GM18861 (cell line): Measurements from ENCODE around the gene CAND1.
"Not testable (repeated sequence)": the region's sequence is repeated elsewhere in the genome, so short reads cannot be mapped to it uniquely, and the experiment has no call there.

Source experiments
- ATAC-seq: cut with Tn5 transposase; IDR thresholded peaks from one replicate; pipeline ENCODE4 v1.9.1; 2021; ENCODE audit not compliant: unreplicated experiment

Gene CAND1

GRCh38 chr12:67338426-67338825, 69.3 kb downstream of the CAND1 start:
- no peak for ATAC-seq

GRCh38 chr12:67339530-67339929, 70.4 kb downstream of the CAND1 start:
- no peak for ATAC-seq

DNA sequence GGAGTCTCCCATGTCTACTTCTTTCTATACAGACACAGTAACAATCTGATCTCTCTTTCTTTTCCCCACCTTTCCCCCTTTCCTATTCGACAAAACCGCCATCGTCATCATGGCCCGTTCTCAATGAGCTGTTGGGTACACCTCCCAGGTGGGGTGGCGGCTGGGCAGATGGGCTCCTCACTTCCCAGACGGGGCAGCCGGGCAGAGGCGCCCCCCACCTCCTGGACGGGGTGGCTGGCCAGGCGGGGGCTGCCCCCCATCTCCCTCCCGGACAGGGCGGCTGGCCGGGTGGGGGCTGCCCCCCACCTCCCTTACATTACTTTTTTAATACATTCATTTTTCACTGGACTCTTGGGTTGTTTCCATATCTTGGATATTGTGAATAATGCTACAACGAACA, 71.9 kb downstream of the CAND1 start:
- ATAC-seq: not testable (repeated sequence)

- no peak for ATAC-seq
These were observed 76.0 kb downstream of the CAND1 start for GRCh38 chr12:67344979-67345710.

DNA sequence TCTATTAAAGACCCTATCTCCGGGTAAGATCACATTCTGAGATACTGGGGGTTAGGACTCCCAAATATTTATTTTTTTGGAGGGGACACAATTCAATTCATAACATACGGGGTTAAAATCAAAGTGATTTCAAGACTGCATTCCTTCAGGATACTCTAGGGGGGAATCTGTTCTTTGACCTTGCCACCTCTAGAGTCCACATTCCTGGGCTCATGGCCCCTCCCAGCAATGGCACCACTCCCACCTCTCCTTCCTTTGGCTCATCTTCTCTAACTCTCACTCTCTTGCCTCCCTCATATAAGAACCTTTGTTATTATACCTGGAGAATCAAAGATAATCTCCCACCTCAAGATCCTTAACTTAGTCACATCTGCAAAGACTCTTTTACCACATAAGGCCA, 79.5 kb downstream of the CAND1 start:
- ATAC-seq: no peak

DNA sequence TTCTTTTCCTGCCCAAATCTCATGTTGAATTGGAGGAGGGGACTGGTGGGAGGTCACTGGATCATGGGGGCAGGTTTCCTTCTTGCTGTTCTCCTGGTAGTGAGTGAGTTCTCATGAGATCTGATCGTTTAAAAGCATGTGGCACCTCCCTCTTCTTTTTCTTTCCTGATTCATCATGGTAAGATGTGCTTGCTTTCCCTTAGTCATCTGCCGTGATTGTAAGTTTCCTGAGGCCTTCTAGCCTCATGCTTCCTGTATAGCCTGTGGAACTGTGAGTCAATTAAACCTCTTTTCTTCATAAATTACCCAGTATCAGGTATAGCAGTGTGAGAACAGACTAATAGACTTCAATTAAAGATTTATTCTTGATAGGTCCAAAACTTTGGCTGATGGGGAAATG, 83.5 kb downstream of the CAND1 start:
- no peak for ATAC-seq

- ATAC-seq: no peak
These were observed 85.2 kb downstream of the CAND1 start for GRCh38 chr12:67354322-67354721.

DNA sequence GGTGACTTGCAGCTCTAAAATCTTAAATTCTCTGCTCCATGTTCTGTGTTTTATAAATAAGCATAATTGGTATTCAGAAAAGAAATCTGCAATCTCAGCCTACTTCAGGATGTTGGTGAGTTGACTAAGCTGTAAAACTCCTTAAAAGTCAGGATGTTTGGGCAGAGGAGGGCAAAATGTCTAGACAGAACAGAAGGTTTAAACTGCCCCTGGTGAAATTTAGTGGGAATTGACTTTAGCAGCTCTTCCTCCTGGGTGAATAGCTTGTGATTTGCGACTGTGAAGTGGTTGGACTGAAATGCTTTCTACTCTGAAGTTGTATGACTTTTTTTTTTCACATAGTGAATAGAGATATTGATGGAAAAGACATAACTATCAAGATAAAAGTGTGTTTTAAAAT, 85.8 kb downstream of the CAND1 start:
- ATAC-seq: no peak

DNA sequence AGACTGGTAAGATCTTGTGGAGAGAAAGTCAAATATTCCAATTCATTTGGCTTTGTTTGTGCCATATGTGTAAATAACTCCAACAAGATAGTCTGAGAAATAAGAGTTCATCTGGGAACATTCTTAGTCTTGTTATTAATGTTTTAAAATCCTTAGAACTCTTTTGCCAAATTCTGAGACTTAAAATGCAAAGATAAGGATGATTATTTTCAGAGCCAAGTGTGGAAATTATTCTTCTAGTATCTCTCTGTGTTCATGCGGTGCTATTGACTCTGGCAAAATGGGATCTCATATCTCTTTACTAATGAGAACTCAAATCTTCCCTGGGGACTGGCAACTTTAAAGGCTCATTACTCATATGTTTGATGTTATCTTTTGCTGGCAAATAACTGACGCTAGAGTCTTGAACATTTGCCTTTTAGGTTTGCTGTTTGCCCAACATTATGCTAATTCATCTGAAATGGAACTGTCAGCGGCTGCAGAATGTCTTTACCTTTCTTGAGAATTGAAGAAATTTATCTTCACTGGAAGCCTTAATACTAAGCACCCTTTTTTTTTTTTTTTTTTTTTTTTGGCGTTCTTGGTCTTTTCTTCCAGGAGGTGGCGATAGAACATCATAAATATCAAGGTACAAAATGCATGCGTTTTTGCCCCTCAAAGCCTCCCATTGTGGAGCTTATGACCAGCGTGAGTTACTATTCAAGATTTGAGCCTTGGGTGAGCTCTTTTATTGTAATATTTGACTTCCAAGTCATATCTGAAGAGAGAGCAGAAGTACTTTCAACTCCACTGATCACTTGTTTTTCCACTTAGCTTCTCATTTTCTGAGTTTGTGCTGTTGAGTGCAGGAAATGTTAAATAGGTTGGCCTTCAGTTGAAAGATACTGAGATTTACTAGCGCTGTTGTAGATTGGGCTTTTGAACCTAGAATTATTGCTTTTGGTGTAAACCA, 86.5 kb downstream of the CAND1 start:
- no peak for ATAC-seq

GRCh38 chr12:67356380-67356774, 87.2 kb downstream of the CAND1 start:
- ATAC-seq: no peak

DNA sequence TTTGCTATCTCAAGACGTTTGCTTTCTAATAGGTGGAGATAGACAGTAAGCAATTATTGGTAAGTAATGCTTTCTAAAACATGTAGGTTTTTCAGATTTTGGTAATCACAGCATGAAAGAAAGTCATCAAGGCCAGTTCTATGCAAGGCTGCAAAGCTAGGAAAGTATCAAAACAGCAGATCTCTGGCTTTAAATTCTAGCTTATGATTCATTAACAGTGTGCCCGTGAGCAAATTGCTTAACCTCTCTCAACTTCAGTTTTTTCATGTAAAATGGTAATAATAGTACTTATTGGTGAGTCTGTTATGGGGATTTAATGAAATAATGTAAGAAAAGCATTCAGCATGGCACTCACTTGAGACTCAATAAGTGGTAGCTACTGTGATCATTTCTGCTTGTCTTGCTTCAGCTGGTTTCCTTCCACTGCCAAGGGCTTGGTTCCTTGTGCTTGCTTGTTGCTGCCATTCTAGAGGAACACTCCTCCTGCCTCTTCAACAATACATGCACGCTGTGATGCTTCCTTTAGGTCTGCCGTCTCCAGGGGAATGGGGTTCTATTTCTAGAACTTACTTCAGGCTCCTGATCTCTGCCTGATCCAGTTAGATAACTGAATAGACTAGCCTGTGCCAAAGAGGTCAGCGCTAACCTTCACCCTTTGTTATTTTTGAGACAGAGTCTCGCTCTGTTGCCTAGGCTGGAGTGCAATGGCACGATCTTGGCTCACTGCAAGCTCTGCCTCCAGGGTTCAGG, 88.4 kb downstream of the CAND1 start:
- ATAC-seq: no peak

DNA sequence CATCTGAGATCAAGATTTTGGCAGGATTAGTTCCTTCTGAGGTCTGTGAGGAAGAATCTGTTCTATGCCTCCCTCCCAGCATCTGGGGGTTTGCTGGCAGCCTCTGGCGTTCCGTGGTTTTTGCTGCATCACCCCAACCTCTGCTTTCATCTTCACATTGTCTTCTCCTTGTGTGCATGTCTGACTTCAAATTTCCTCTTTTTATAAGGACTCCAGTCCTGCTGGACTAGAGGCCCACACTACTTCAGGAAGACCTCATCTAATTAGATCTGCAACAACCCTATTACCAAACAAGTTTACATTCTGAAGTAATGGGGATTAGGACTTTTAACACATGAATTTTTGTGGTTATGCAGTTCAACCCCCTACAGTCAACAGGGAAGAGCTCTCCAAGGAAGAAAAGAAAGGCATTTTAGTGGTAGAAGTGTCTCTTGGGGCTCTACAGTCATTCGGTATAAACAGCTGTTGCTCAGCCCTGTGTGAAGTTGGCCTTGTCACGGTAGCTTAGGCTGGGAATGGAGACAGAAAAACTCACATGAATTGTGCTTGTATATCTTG, 89.7 kb downstream of the CAND1 start:
- ATAC-seq: no peak

DNA sequence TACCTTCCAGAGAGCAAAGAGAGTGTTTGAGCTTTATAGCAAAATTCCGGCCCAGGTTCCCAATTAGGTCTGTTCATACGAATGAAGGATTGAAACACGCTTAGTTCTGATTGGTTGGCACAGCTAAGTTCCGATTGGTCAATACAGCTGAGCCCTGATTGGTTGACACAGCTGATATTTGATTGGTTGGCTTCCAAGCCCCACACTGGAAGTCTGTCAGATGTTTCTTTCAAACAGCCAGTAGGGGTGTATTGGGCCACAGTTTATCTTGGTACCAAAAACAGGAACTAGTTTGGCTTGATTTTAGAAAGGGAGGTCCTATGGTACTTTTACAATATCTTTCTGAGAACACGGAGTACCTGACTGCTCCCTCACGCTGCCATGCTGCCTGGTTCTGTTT, 93.4 kb downstream of the CAND1 start:
- ATAC-seq: no peak

GRCh38 chr12:67364228-67364627, 95.1 kb downstream of the CAND1 start:
- no peak for ATAC-seq

GRCh38 chr12:67365131-67365530, 96.0 kb downstream of the CAND1 start:
- no peak for ATAC-seq

DNA sequence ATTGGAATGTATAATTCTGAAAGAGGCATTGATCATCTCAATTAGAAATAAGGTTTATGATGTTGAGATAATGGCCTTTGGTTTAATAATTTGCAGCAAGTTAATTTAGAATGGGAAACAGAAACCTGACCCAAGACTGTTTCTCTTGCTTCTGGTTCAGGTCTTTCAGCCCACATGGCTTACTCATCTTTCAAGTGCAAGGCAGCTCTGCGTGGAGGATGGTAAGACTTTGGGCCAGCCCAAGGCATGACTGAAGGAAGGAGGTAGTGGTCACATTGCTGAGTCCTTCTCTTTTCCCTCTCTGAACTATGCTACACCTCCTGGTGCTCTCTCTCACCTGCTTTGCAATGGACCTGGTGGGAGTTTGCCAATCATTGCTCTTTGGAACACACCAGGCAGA, 98.7 kb downstream of the CAND1 start:
- no peak for ATAC-seq
